HG03066 (cell line): Measurements from ENCODE around the gene ZCCHC9.

Experiments
- ATAC-seq: cut with Tn5 transposase; IDR thresholded peaks from one replicate; pipeline ENCODE4 v1.9.1; 2021; ENCODE audit warnings: low read depth; ENCODE audit not compliant: unreplicated experiment

Gene ZCCHC9

GRCh38 chr5:81354093-81354492 lies 52.7 kb downstream of the ZCCHC9 start:
- no peak for ATAC-seq

GRCh38 chr5:81355291-81356251 lies 54.2 kb downstream of the ZCCHC9 start:
- ATAC-seq: no peak

- no peak for ATAC-seq
Observed at GRCh38 chr5:81359108-81359507, 57.7 kb downstream of the ZCCHC9 start.

- ATAC-seq: no peak
Observed at GRCh38 chr5:81359881-81360280, 58.5 kb downstream of the ZCCHC9 start.

- ATAC-seq: no peak
Observed at GRCh38 chr5:81360640-81361039, 59.3 kb downstream of the ZCCHC9 start.

GRCh38 chr5:81361600-81361999 lies 60.2 kb downstream of the ZCCHC9 start:
- no peak for ATAC-seq
